Cardiac fibroblast (primary cell): ENCODE measurements around the gene RWDD4.

Experiments
- DNase-seq, 2 donors: peaks; one replicate each; pipeline versions ENCODE4 v3.0.0 to v3.0.0-alpha.2; 2010; ENCODE audit warnings: low read depth in 2 of 2
- H3K4me3 ChIP-seq, 2 donors: replicated peaks in 1 of 2; 1 replicate in 1 of 2; 2 replicates in 1 of 2; pipeline ENCODE4 v1.5.1; 2011; ENCODE audit warnings: low read depth in 2 of 2, low read length in 2 of 2, mild to moderate bottlenecking in 2 of 2, moderate library complexity in 1 of 2
- CTCF ChIP-seq: IDR thresholded peaks from one replicate; pipeline ENCODE4 v1.5.1; 2011; ENCODE audit warnings: low read depth, mild to moderate bottlenecking, low read length, inconsistent platforms

Gene RWDD4

GRCh38 chr4:183659872-183660242 is 872 bp upstream of the RWDD4 start:
- no peak for TF ChIP-seq CTCF
- DNase-seq, result peak in 1 of 2 donors; percentile 13

DNA sequence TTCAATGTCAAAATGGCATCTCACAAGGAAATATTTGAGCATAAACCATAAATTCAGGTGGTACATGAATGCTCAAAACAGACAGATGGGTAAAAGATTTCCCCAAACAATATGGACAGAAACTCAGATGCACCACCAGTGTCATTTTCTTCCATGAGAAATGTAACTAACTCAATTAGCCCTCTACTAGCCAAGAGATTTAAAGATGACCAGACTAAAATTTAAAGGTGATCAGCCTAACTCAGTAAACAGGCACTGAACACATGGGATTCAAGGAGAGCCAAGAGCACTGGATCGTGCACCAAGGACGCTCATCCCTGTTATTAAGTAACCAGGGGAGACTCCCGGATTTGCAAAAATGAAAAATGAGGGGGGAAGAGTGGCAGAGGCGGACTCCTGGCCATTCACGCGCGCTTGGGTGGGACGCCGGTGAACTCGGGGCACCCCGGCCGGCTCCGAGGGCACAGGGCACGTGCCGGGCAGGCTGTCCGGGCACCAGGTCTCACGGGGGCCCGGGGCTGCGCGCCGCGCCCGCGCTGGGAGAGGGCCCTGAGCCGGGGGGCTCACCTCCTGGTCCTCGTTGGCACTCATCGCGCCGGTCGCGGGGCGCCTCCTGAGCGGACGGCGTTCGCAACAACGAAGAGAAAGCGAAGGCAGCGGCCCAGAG is 490 bp downstream of the RWDD4 start:
- H3K4me3 ChIP-seq, result peak overlapping the region; percentile 55 to 61
- DNase-seq, result peak; percentile 22 to 26
- TF ChIP-seq CTCF, result no peak

More at GRCh38 chr4:183659872-183660242, 872 bp upstream of the RWDD4 start:
- peak overlapping the region; percentile 61 for H3K4me3 ChIP-seq

DNA sequence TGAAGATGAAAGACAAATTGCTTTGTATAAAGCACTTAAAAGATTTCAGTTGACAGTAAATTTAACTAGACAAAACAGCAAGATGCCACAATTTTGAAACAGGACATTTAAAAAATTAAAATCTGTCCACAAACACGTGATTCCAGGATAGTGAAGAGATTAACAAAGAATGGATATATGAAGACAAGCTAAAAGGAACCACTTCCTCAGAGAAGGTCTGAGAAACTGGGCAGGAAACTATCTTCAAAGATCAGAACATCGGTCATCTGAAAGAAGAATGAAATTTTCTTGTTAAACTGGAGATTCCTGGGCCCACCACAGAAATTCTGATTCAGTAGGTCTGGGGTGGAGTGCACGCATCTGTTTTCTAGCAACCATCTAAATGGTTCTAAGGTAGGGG is 1.4 kb downstream of the RWDD4 start:
- DNase-seq, result peak in 1 of 2 donors; percentile 24
- H3K4me3 ChIP-seq, result peak overlapping the region in 1 of 2 donors; percentile 61

DNA sequence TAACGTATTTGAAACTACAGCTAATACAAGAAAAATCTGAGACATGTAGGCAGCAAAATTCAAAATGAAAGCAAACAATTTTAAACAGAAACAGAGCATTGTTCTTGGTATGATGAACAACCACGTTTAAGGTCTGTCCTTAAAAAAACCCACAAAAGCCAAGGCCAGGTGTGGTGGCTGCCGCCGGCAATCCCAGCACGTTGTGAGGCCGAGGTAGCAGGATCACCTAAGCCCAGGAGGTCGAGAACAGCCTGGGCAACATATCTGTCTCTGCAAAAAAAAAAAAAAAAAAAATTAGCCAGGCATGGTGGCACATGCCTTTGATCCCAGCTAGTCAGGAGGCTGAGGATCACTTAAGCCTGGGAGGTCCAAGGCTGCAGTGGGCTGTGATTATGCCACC is 13.7 kb downstream of the RWDD4 start:
- TF ChIP-seq CTCF, result no peak
- H3K4me3 ChIP-seq, result no peak overlapping the region
- no peak for DNase-seq

More for the DNA sequence above, 1.4 kb downstream of the RWDD4 start:
- no peak for TF ChIP-seq CTCF

- no peak overlapping the region for H3K4me3 ChIP-seq
- TF ChIP-seq CTCF, result no peak
- DNase-seq, result no peak
Measured at GRCh38 chr4:183639291-183639690, 19.7 kb downstream of the RWDD4 start.

DNA sequence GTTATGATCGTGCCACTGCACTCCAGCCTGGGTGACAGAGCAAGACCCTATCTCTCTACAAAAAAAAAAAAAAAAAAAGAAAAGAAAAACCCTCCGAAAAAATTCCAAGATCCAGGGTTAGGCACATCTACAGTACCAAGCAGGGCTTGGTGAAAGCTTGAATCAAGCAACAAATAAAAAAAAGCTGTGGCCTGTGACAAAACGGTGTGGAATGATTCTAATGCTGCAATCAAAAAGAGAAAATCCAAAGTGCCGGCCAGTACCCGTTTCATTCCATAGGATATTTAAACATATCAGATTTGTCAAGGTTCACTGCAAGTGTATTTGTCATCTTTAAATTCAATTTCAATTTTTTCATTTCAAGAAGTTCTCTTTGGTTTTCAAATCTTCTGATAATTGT is 20.5 kb downstream of the RWDD4 start:
- DNase-seq, result no peak
- H3K4me3 ChIP-seq, result no peak overlapping the region
- no peak for TF ChIP-seq CTCF

- no peak for TF ChIP-seq CTCF
- no peak for DNase-seq
- H3K4me3 ChIP-seq, result no peak overlapping the region
Measured at GRCh38 chr4:183637461-183637860, 21.5 kb downstream of the RWDD4 start.
